ENCODE data around the gene HNF4A. TPM values are rescaled to one million over a fixed set of nuclear protein-coding genes. Genes with fewer than 3 reads are reported as not detected.

HNF4A gene
- total and polyA plus RNA-seq, 2 of the 13 experiments (the other 11 are each of a cell fraction or from before 2014, with no cell fraction given) = 80.9 to 169 TPM

- TF ChIP-seq, protein P1, sequence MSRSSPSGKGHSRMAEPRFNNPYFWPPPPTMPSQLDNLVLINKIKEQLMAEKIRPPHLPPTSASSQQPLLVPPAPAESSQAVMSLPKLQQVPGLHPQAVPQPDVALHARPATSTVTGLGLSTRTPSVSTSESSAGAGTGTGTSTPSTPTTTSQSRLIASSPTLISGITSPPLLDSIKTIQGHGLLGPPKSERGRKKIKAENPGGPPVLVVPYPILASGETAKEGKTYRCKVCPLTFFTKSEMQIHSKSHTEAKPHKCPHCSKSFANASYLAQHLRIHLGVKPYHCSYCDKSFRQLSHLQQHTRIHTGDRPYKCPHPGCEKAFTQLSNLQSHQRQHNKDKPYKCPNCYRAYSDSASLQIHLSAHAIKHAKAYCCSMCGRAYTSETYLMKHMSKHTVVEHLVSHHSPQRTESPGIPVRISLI (CRISPR knock-in tag; IDR thresholded peaks at IDR 0.05; ENCODE audit: borderline replicate concordance) = 0 out of 2 replicates have a peak, but pooled peaks have one; percentile 29
- TF ChIP-seq NFE2 (CRISPR knock-in tag; IDR thresholded peaks at IDR 0.05) (no peak), ZNF709 (CRISPR knock-in tag; IDR thresholded peaks at IDR 0.05) (no peak)
Observed at GRCh38 chr20:44362466-44362940, 7.0 kb downstream of the HNF4A start (continued).

GRCh38 chr20:44364068-44364467 lies 8.6 kb downstream of the HNF4A start:
- POLR2A ChIA-PET = interaction anchor here (1.9 kb wide), 1 partner anchor 8 kb away, joined by 4 read pairs; the partner anchor contains the start of gene HNF4A
- H3K27ac ChIP-seq (ENCODE audit: extremely low read length, insufficient read depth, low read length) = no peak overlapping the region
- in situ Hi-C loops (cut with HindIII; ENCODE audit: extremely low pct_ligation_motif_present, low pct_unique_long_range_greater_than_20kb) (no loop called here), intact Hi-C loops (cut with micrococcal nuclease; ENCODE audit: unreplicated experiment) (no loop called here)
- H3K4me3 ChIP-seq (replicated peaks in 1 of 3; ENCODE audit: insufficient read depth in 1 of 3, low read depth in 2 of 3, low read length in 3 of 3) = no peak overlapping the region
- FAIRE-seq (no peak), ATAC-seq (no peak; the same call in 2 of the 3 replicates), DNase-seq (ENCODE audit: low spot score) (no peak)
- peaks cover 88% of the 10 kb centered on the region for H3K79me2 ChIP-seq (ENCODE audit: insufficient read depth, low read length)
- peaks cover 14% of the 10 kb centered on the region; the same call in 1 of the 2 replicates for H4K20me1 ChIP-seq (ENCODE audit: insufficient read depth, low read length)
- peaks cover 12% of the 10 kb centered on the region for H3K4me1 ChIP-seq (ENCODE audit: insufficient read depth, low read length)
- no TSS peak for BruUV-seq (replicated peaks)
- peaks cover 3 to 13% of the 10 kb centered on the region in 2 experiments; a peak in 4 of 5 replicates for H3K36me3 ChIP-seq (replicated peaks in 1 of 2; ENCODE audit: control insufficient read depth in 1 of 2, insufficient read depth in 2 of 2, low read length in 2 of 2)
- TF ChIP-seq ZNF639 (CRISPR knock-in tag; conservative IDR thresholded peaks at IDR 0.05) (no peak), ZNF121 (CRISPR knock-in tag; IDR thresholded peaks at IDR 0.05) (peak; percentile 53; the same call in 1 of the 2 replicates)
- no peak overlapping the region for H3K9ac ChIP-seq (ENCODE audit: insufficient read depth, low read depth, low read length)
- CTCF ChIA-PET (ENCODE audit: low intra/inter-chr PET ratio, low total read pairs) = no interaction called here
- H3K27me3 ChIP-seq (ENCODE audit: control insufficient read depth in 1 of 2, insufficient read depth in 2 of 2, low read length in 2 of 2) = no peaks in the 10 kb centered on the region
- no peak overlapping the region for H2AFZ ChIP-seq (ENCODE audit: low read length)
- H3K4me2 ChIP-seq (ENCODE audit: low read depth, low read length) = no peak overlapping the region
- H3K9me3 ChIP-seq (ENCODE audit: low read length) = no peaks in the 10 kb centered on the region
- 98% methylated on average over 4 of the region's 4 CpGs for WGBS (ENCODE audit: low lambda C conversion rate)
